Ishikawa (cell line): Measurements from ENCODE around the gene TLE4.

Experiments
- CEBPB ChIP-seq: IDR thresholded peaks from 2 replicates; pipeline ENCODE4 v1.6.1; 2012
- CREB1 ChIP-seq: IDR thresholded peaks from 2 replicates; pipeline ENCODE4 v1.6.1; 2012; ENCODE audit warnings: low read depth
- EGR1 ChIP-seq: IDR thresholded peaks from 2 replicates; pipeline ENCODE4 v1.6.1; 2012
- EP300 ChIP-seq: IDR thresholded peaks from 2 replicates; pipeline ENCODE4 v1.6.1; 2012; ENCODE audit warnings: borderline replicate concordance
- FOXM1 ChIP-seq: IDR thresholded peaks from 2 replicates; pipeline ENCODE4 v1.6.1; 2012; ENCODE audit warnings: low read depth, borderline replicate concordance
- MAX ChIP-seq: IDR thresholded peaks from 2 replicates; pipeline ENCODE4 v1.6.1; 2012
- NFIC ChIP-seq: IDR thresholded peaks from 2 replicates; pipeline ENCODE4 v1.6.1; 2012
- RAD21 ChIP-seq: IDR thresholded peaks from 2 replicates; pipeline ENCODE4 v1.6.1; 2012; ENCODE audit warnings: low read depth
- REST ChIP-seq: IDR thresholded peaks from 2 replicates; pipeline ENCODE4 v1.6.1; 2012; ENCODE audit warnings: low read depth, mild to moderate bottlenecking
- TAF1 ChIP-seq: IDR thresholded peaks from 2 replicates; pipeline ENCODE4 v1.6.1; 2012; ENCODE audit warnings: low read depth, mild to moderate bottlenecking
- TCF12 ChIP-seq: IDR thresholded peaks from 2 replicates; pipeline ENCODE4 v1.6.1; 2012; ENCODE audit warnings: low read depth
- TEAD4 ChIP-seq: IDR thresholded peaks from 2 replicates; pipeline ENCODE4 v1.6.1; 2012
- USF1 ChIP-seq: IDR thresholded peaks from 2 replicates; pipeline ENCODE4 v1.6.1; 2012
- YY1 ChIP-seq: IDR thresholded peaks from 2 replicates; pipeline ENCODE4 v1.6.1; 2012; ENCODE audit warnings: low read depth
- ZBTB7A ChIP-seq: IDR thresholded peaks from 2 replicates; pipeline ENCODE4 v1.6.1; 2012; ENCODE audit warnings: low read depth

Gene TLE4

GRCh38 chr9:79665369-79665768 is 93.6 kb downstream of the TLE4 start:
- TF ChIP-seq RAD21: no peak
- TF ChIP-seq CEBPB: no peak
- TF ChIP-seq EP300: no peak
- no peak for TF ChIP-seq TAF1
- TF ChIP-seq TCF12: no peak
- TF ChIP-seq FOXM1: no peak
- no peak for TF ChIP-seq USF1
- TF ChIP-seq YY1: no peak

- TF ChIP-seq USF1 (no peak), ZBTB7A (no peak), TCF12 (no peak), RAD21 (no peak), EGR1 (no peak), FOXM1 (no peak), NFIC (no peak), REST (no peak)
These were observed 94.2 kb downstream of the TLE4 start for GRCh38 chr9:79665931-79666330.

GRCh38 chr9:79667120-79667519 is 95.4 kb downstream of the TLE4 start:
- TF ChIP-seq TAF1: no peak

- TF ChIP-seq TCF12: no peak
- no peak for TF ChIP-seq REST
- no peak for TF ChIP-seq TAF1
- TF ChIP-seq CEBPB: no peak
- TF ChIP-seq RAD21: no peak
- no peak for TF ChIP-seq ZBTB7A
- no peak for TF ChIP-seq EGR1
- TF ChIP-seq YY1: no peak
- no peak for TF ChIP-seq CREB1
- TF ChIP-seq NFIC: no peak
- TF ChIP-seq USF1: no peak
- TF ChIP-seq MAX: no peak
- TF ChIP-seq EP300: no peak
- no peak for TF ChIP-seq TEAD4
- TF ChIP-seq FOXM1: no peak
These were observed 96.2 kb downstream of the TLE4 start for GRCh38 chr9:79667817-79668436.

- TF ChIP-seq YY1 (no peak), MAX (no peak), RAD21 (no peak), EP300 (no peak), ZBTB7A (no peak), REST (no peak), USF1 (no peak), FOXM1 (no peak), NFIC (no peak), TCF12 (no peak), EGR1 (no peak), CREB1 (no peak), CEBPB (no peak), TEAD4 (no peak), TAF1 (no peak)
These were observed 97.2 kb downstream of the TLE4 start for GRCh38 chr9:79668956-79669355.
